ENCODE results near the gene WFIKKN1.
A peak's percentile ranks its signal among the peaks of the same experiment; 100 is the strongest.

WFIKKN1 gene

GRCh38 chr16:678858-679813 is 48.4 kb downstream of the WFIKKN1 start:
- Histone ChIP-seq H3K9ac (ENCODE audit: low read depth, low read length) (peak overlapping the region; percentile 68; the same call in 1 of the 2 replicates), H3K36me3 (ENCODE audit: insufficient read depth, low read length) (peaks cover 8% of the 10 kb centered on the region), H3K4me1 (ENCODE audit: insufficient read depth, low read length) (no peaks in the 10 kb centered on the region), H3K9me3 (ENCODE audit: control insufficient read depth, insufficient read depth, low read length) (no peaks in the 10 kb centered on the region)

- Histone ChIP-seq H3K9ac (ENCODE audit: low read depth, low read length) (peak within 1 kb of the TSS; percentile 89), H3K9me3 (ENCODE audit: control insufficient read depth, insufficient read depth, low read length) (no peaks in the 10 kb centered on the region), H3K4me1 (ENCODE audit: insufficient read depth, low read length) (no peaks in the 10 kb centered on the region), H3K36me3 (ENCODE audit: insufficient read depth, low read length) (peaks cover 8% of the 10 kb centered on the region)
Observed at GRCh38 chr16:679814-680624, 49.2 kb downstream of the WFIKKN1 start, which contains the start of gene STUB1. STUB1 (plus strand) TSS chr16:680410; CDS start chr16:680526, 116 bp downstream.

- Histone ChIP-seq H3K4me1 (ENCODE audit: insufficient read depth, low read length) (no peaks in the 10 kb centered on the region), H3K9ac (ENCODE audit: low read depth, low read length) (peak overlapping the region; percentile 89), H3K36me3 (ENCODE audit: insufficient read depth, low read length) (peaks cover 8% of the 10 kb centered on the region), H3K9me3 (ENCODE audit: control insufficient read depth, insufficient read depth, low read length) (no peaks in the 10 kb centered on the region)
Observed at GRCh38 chr16:680625-680945, 49.8 kb downstream of the WFIKKN1 start.

DNA sequence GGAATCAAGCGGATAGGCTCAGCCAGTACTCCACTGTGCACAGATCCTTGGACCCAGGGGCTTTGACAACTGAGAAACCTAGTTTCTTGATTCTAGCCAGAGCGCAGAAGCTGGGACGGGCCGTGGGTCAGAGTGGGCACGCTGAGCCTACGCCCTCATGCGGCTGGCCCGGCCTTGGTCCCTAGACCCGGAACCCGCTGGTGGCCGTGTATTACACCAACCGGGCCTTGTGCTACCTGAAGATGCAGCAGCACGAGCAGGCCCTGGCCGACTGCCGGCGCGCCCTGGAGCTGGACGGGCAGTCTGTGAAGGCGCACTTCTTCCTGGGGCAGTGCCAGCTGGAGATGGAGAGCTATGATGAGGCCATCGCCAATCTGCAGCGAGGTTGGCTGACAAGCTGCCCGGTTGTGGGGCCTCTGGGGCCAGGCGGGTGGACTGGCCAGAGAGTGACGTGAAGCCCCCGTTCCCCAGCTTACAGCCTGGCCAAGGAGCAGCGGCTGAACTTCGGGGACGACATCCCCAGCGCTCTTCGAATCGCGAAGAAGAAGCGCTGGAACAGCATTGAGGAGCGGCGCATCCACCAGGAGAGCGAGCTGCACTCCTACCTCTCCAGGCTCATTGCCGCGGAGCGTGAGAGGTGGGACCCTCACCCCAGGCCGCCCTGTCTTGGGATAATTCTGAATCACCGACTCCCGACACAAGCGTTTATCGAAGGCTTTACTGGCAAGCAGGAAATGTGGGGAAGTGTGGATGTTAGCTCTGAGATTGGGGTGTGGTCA is 50.4 kb downstream of the WFIKKN1 start:
- Histone ChIP-seq H3K36me3 (ENCODE audit: insufficient read depth, low read length) (peaks cover 8% of the 10 kb centered on the region), H3K9ac (ENCODE audit: low read depth, low read length) (peak overlapping the region; percentile 89), H3K4me1 (ENCODE audit: insufficient read depth, low read length) (no peaks in the 10 kb centered on the region), H3K9me3 (ENCODE audit: control insufficient read depth, insufficient read depth, low read length) (no peaks in the 10 kb centered on the region)

DNA sequence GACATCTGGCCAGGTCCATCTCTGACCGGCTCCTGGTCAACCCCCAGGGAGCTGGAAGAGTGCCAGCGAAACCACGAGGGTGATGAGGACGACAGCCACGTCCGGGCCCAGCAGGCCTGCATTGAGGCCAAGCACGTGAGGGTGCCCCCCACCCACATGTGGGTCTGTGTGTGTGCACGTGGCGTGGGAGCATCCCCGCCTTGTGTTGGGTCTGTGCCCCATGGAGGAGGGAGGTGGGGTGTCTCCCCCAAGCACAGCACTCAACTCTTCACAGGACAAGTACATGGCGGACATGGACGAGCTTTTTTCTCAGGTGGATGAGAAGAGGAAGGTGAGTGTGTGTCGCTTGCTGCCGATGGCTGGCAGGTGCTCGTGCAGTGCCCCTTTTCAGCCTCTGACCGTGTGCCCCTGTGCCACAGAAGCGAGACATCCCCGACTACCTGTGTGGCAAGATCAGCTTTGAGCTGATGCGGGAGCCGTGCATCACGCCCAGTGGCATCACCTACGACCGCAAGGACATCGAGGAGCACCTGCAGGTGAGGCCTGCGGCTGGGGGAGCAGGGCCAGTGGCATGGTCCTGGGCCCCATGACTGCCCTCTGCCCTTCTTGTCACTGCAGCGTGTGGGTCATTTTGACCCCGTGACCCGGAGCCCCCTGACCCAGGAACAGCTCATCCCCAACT is 51.1 kb downstream of the WFIKKN1 start:
- no peaks in the 10 kb centered on the region for H3K9me3 ChIP-seq (ENCODE audit: control insufficient read depth, insufficient read depth, low read length)
- no peak overlapping the region for H3K9ac ChIP-seq (ENCODE audit: low read depth, low read length)
- H3K4me1 ChIP-seq (ENCODE audit: insufficient read depth, low read length): no peaks in the 10 kb centered on the region
- H3K36me3 ChIP-seq (ENCODE audit: insufficient read depth, low read length): peaks cover 8% of the 10 kb centered on the region

- Histone ChIP-seq H3K36me3 (ENCODE audit: insufficient read depth, low read length) (peaks cover 8% of the 10 kb centered on the region), H3K9ac (ENCODE audit: low read depth, low read length) (no peak overlapping the region), H3K9me3 (ENCODE audit: control insufficient read depth, insufficient read depth, low read length) (no peaks in the 10 kb centered on the region), H3K4me1 (ENCODE audit: insufficient read depth, low read length) (no peaks in the 10 kb centered on the region)
Observed at GRCh38 chr16:682493-683395, 52.0 kb downstream of the WFIKKN1 start.

GRCh38 chr16:683396-684070 is 52.7 kb downstream of the WFIKKN1 start:
- Histone ChIP-seq H3K36me3 (ENCODE audit: insufficient read depth, low read length) (peaks cover 8% of the 10 kb centered on the region), H3K4me1 (ENCODE audit: insufficient read depth, low read length) (no peaks in the 10 kb centered on the region), H3K9ac (ENCODE audit: low read depth, low read length) (peak overlapping the region; percentile 69), H3K9me3 (ENCODE audit: control insufficient read depth, insufficient read depth, low read length) (no peaks in the 10 kb centered on the region)

All from ES-I3 (cell line).